OCI-M1 (cell line): Measurements from ENCODE around the gene EXOC5.
A peak's percentile ranks its signal among the peaks of the same experiment; 100 is the strongest.
"Not testable (repeated sequence)": the region's sequence is repeated elsewhere in the genome, so short reads cannot be mapped to it uniquely, and the experiment has no call there.

ENCODE experiments used
- DNase-seq: peaks from one replicate; lab custom pipeline; 2025; lab: John Stamatoyannopoulos, UW

EXOC5 gene

DNA sequence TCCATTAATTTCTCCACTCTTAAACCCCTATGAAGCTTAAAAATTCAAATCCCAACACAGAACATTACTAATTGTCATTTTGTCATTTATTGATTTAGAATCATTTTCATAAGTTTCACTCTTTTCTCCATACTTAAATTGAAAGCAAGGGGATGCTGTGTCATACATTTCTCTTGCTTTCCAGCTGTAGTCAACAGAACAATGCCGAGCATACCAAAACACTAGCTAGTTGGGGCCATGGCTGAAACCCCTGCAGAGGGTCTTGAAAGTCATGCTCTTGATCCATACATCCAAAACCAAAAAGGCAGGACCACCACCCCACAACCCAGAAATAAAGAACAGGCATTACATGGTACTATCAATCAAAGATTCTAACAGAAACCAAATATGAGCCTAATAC, 9.0 kb downstream of the EXOC5 start:
- DNase-seq: no peak

- not testable (repeated sequence) for DNase-seq
Measured at GRCh38 chr14:57258221-57258620, 10.5 kb downstream of the EXOC5 start.

- DNase-seq: no peak
Measured at GRCh38 chr14:57254884-57255283, 13.8 kb downstream of the EXOC5 start.

- DNase-seq: no peak
Measured at GRCh38 chr14:57246933-57247657, 21.6 kb downstream of the EXOC5 start.

GRCh38 chr14:57245941-57246340, 22.8 kb downstream of the EXOC5 start:
- DNase-seq: no peak

GRCh38 chr14:57244106-57244505, 24.6 kb downstream of the EXOC5 start:
- DNase-seq: no peak

DNA sequence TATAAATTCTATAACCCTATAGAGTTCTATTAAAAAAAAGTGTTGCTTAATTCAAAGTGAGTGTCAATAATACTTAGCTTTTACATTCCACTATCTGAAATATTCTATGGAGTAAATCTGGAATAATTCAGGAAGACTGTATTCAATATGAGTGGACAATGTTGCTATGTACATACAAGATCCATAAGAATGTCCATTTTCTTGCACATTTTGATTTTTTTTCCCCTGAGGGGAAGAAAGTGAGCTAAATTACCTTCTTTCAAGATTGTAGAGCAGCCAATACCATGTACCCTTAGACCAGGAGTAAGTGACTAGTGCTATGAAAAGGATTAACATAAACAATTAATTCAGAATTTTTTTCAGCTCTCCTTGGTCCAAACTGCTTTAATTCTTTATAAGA, 25.4 kb downstream of the EXOC5 start:
- no peak for DNase-seq

DNA sequence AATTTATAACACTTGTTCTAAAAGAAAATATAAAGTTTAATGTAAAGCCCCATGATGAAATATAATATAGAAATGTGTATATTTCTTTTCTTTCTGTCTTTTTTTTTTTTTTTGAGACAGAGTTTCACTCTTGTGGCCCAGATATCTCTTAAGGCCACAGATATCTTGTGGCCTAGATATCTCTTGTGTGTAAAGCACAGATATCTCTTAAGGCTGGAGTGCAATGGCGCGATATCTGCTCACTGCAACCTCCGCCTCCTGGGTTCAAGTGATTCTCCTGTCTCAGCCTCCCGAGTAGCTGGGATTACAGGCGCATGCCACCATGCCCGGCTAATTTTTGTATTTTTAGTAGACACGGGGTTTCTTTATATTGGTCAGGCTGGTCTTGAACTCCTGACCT, 28.6 kb downstream of the EXOC5 start:
- peak; percentile 9 for DNase-seq

- no peak for DNase-seq
Measured at GRCh38 chr14:57232006-57232405, 36.7 kb downstream of the EXOC5 start.

- DNase-seq: not testable (repeated sequence)
Measured at GRCh38 chr14:57228320-57228719, 40.4 kb downstream of the EXOC5 start.

GRCh38 chr14:57227083-57227482, 41.6 kb downstream of the EXOC5 start:
- no peak for DNase-seq

GRCh38 chr14:57221931-57222330, 46.8 kb downstream of the EXOC5 start:
- no peak for DNase-seq

DNA sequence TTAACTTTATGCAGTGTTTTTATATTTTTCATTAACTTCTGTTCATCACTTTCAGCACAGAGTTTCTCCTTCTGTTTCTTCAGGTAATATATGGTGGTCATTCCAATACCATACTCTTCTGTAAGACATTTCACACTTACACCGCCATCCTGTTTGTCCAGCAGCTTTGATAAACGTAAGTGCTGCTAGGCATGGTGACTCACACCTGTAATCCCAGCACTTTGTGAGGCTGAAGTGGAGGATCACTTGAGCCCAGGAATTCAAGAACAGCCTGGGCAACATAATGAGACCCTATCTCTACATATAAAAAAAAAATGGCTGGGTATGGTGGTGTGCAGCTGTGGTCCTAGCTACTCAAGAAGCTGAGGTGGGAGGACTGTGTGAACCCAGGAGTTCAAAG, 55.8 kb downstream of the EXOC5 start:
- DNase-seq: no peak

DNA sequence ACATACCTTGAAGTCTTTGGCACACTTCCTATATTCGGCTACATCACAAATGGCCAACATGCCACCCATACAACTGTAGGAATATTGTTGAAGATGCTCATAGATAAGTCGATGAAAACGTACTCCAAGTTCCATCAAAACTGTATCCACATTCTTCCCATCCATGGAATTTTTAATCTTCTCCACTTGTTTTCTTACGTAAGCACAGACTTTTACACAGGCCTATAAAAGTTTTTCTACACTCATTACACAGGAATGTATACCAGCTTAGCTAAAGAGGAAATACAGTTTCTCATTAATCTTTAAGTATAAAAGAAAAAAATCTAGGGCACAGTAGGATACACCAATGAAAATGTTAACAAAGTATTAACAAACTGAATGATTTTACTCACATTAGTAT, 59.1 kb downstream of the EXOC5 start:
- no peak for DNase-seq

- DNase-seq: no peak
Measured at GRCh38 chr14:57205938-57206337, 62.8 kb downstream of the EXOC5 start.

DNA sequence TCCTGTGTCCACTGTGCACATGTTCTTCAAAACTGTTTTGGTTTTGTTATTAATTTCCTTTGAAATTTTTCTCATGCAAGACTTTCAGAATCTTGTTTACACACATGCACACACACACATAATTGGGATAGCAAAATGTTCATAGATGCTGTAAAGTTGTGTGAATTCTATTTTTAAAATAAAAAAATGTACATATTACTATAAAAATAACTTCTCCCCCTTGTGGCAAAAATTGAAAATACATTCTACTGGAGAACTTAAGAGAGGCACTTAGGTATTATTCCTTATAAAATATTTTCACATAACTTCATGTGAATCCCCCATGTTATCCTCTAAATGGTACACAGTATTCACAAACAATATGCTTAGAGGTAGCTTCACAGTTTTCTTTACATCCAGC, 66.0 kb downstream of the EXOC5 start:
- DNase-seq: peak; percentile 10

- no peak for DNase-seq
Measured at GRCh38 chr14:57199921-57200320, 68.8 kb downstream of the EXOC5 start.

- DNase-seq: peak; percentile 20
Measured at GRCh38 chr14:57189070-57189469, 79.6 kb downstream of the EXOC5 start.

GRCh38 chr14:57182760-57183503, 85.8 kb downstream of the EXOC5 start:
- peak; percentile 28 for DNase-seq

DNA sequence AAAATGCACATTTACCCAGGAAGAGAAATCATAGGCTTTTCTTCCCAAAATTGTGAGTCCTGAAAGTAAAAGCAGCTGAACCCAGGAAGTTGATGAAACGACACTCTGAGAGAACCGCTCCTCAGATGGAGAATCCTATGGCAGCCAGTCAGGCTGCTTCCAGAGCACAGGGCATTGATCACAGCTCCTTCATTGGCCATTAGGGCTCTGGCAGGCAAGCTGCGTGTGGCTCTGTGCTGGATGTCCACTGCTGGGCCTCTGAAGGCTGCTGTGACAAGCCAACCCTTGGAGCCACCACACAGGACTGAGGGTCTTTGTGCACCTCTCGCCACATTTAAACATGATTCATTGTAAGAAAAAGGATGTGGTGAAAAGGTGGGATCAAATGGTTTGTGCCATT, 89.4 kb downstream of the EXOC5 start:
- no peak for DNase-seq

GRCh38 chr14:57174466-57174865, 94.2 kb downstream of the EXOC5 start:
- no peak for DNase-seq

DNA sequence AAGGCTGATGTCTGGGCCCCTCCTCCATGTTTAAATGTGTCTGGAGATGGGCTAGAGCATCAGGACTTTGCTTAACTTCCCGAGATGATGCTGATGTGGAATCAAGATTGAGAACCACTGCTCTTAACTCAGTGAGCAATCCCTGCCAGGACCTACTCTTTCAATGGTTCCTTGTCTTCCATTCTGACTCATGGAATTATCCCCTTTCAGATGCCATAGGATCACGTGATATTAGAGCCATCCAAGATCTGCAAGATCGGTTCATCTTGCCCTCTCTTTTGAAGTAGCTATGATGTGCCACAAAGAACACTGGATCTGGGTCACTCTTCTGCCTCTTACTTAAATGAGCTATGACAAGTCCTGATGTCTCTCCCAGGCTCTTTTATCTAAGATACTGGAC, 96.8 kb downstream of the EXOC5 start:
- no peak for DNase-seq

DNA sequence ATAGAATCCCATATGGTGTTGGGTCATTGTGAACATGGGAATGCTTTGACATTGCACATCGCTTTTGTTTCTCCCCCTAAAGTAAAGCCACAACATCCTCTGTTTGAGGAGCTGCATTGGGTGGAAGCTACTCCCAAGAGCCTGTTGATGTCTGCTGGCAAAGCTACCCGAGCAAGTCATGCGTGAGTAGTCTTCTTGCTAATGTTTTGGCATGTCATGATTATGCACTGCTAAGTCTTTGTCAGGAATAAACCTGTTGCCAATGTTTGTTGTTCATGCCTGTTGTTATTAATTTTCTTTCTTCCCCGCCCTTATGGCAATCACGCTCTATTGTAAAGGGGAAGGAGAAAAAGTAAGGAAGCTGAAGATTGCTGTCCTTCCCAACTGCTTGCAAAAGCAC, 97.3 kb downstream of the EXOC5 start:
- DNase-seq: no peak

DNA sequence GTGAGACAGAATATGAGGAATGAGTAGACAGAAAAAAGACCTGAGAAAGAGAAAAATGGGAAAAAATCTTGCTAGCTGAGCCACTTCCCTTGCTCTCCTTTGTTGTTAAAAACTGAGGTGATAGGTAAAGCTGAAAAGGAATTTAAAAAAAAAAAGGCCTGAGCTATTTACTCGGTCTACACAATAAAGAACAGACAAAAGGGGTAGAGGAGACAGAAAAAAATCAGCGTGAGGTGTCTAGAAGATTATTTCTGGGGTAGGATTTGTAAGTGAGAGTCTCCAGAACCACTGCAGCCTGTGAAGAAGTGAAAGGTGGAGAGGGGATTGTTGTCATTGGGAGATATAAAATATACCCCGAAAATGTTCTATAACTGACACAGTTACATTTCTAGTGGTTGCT, 98.8 kb downstream of the EXOC5 start:
- DNase-seq: no peak
